Urothelium cell line (cell line): ENCODE data around the gene UGT1A4.

ENCODE experiments used
- DNase-seq: peaks from one replicate; pipeline ENCODE4 v3.0.0; 2011; ENCODE audit warnings: low spot score, mixed read lengths
- FAIRE-seq: peaks from 2 replicates; lab custom pipeline; 2011; peaks lifted over from hg19 to GRCh38; lab: Jason Lieb, UNC

The UGT1A4 gene

DNA sequence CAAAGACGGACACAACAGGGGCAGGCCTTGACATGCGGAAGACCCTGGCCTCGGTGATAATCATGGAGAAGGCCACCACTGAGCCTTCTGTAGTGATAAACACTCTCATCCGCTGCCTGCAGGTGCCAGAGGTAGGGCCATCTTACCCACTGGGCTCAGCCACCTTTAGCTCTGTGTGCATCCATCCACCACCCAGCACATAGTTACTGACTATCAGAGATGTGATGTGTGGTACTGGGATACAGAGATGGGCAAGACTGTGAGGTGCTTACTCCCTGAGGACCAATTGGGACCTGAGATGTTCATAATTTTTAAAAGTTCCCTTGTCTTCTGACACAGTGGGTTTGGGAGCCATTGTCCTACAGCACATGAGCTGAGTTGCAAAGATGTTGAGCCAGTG lies 61.2 kb downstream of the UGT1A4 start:
- DNase-seq = no peak
- FAIRE-seq = no peak

DNA sequence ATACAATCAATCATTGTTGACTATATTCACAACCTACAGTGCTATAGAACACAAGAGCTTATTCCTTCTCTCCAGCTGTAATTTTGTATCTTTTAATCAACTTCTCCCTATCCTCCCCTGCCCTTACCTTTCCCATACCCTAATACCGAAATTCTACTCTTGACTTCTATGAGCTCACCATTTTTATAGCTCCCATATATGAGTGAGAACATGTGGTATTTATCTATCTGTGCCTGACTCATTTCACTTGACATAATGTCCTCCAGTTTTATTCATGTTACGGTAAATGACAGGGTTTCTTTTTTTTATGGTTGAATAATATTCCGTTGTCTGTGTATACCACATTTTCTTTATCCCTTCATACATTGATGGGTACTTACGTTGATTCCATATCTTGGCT lies 62.2 kb downstream of the UGT1A4 start:
- FAIRE-seq (no peak), DNase-seq (no peak)

DNA sequence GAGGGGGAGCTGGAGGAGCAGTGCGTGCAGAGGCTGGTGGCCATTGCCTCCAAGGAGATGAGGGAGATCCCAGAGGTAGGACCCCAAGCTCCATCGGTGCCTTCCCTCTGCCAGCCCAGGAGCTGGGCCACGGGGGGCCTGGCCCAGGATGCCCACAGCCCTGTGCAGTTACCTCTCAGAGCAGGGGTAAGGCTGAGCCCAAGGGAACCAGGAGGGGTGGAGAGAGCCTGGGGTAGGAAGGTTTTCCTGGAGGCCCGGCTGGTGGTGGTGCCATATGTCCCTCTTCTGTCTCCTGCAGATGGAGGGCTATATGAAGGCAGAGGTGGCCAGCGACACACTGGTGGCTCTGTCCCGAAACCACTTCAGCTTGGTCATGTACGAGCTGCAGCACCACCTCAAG lies 71.0 kb downstream of the UGT1A4 start:
- FAIRE-seq (no peak), DNase-seq (no peak)

DNA sequence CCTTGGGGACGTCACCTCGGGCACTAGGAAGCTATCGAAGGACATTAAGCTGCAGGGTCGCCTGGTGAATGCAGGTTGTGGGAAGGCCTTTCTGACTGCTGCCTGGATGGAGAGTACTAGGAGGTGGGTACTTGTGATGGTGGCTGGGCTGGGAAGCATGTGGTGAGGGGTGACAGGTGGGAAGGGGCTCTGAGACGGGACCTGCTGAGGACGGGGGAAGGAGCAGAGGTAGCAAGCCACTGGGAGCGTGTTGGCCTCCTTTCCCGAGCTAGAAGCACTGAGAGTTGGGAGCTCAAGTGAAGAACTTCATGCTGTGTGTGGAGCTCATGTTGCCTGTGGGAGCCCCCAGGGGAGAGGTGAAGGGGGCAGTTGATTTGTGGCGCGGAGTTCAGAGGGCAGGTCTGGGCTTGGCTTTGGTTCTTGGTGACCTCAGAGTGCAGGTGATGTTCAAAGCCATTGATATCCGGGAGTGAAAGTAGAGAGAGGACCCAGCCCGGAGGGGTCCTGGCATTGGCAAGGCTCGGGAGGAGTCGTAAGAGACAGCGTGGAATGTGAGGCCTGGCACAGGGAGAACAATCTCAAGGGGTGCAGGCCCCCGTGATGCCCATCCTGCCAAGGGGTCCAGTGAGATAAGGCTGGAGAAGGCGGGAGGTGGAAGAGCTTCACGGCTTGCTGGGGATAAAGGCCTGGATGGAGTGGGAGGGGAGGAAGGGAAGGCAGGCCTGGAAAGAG lies 72.8 kb downstream of the UGT1A4 start:
- FAIRE-seq (no peak), DNase-seq (no peak)

DNA sequence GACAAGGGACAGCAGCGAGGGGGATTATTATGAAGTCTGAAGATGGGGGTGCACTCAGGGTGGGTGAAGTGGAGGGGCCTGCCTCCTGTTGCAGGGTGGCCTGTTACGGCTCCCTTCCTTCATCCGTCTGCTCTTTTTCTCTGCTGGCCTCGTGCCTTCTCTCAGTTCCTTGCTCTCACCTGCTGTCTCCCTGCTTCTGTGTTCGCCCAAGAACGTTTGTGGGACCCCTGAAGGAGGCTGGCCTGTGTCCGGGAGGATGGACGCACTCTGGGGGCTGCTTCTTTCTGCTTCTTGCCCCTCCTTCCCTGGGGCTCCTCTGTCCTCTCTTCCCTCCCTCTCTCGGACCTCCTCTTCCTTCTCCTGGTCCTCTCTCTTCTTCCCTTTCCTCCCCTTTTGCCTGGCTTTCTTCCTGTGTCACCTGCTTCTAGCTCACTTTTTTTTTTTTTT lies 73.4 kb downstream of the UGT1A4 start:
- DNase-seq (no peak), FAIRE-seq (no peak)

DNA sequence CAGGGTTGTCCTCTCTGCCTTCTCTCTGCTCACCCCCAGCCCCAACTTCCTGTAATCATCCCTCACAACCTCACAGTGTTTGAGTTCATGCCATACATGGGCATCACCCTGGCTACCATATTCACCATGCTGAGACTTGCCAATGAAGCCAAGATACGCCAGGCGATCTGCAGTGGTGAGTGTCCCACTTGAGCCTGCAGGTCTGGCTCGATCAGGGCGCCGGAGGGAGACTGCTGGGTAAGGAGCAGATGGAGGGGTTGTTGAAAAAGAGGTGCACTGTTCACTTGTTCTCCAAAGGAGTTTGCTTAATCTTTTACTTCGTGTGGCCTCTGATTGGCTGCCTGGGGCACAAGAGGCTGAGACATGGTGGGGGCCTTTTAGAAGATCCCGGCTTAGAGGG lies 74.2 kb downstream of the UGT1A4 start:
- FAIRE-seq = no peak
- no peak for DNase-seq

DNA sequence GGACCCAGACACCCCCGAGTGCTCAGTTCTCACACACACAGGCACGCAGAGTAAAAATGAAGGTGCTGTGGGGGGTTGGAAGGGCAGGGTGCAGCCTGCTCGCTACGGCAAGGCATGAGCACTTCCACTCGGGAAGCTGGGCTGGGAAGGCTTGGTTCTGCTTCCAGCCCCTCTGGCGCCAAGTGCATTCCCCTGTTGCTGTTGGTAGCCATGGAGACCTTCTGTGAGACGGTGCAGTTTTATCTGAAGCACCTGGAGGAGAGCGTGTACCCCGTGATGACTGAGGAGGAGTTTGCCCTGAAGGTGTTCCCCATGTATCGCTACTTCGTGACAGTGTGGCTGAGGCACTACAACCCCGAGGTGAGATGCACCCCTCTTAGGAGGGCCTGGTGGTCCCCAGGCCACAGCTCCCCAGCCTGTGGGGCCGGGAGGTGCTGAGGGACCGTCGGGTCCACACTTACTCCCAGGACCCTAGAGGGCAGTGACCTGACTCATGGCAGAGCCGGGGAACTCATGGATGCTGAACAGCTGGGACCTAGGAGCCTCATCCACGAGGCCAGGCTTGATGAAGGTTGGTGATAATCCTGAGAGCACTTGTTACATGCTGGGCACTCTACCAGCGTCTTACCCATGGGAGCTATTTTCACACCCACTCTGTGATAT lies 75.1 kb downstream of the UGT1A4 start:
- FAIRE-seq = no peak
- DNase-seq = no peak

DNA sequence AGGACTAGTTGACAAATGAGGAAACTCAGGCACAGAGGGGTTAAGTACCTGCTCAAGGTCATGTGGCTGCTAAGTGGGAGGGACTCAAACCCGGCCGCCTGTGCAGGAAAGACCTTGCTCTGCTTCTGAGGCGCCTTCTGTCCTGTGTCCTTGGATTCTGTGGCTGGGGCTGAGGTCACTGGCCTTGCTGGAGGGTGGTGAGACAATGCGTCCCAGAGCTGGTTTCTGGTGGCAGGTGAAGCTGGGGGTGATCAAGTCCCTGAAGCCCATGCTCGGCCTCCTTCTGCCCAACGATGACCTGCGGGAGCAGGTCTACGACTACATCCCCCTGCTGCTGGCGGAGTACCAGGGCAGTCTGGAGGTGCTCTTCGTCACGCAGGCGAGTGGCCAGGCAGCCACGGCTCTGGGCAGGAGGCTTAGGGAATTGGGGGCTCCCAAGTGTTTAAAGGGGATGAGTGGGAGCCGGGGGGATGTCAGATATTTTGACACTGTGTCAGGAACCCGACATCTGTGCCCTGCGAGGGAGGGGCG lies 75.7 kb downstream of the UGT1A4 start:
- FAIRE-seq = no peak
- no peak for DNase-seq

DNA sequence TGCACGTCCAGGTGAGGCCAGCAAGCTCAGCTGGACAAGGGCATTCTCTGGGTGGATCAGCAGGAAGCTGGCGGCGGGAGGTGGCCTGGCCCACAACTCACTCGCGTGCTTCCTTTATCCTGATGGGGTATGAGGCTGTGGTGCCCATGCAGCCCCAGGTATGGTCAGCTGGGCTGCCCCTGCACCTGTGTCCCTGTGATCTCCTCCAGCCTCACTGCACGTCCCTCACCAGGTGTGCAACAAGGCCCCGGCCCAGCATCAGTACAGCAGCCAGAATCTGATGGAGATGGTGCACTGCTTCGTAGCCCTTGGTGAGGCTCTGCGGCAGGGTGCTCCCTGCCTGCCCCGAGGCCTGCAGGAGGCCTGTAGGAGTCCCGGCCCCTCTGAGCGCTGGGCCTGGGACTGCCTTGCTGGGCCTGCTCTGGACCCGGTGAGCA lies 77.2 kb downstream of the UGT1A4 start:
- FAIRE-seq = no peak

DNA sequence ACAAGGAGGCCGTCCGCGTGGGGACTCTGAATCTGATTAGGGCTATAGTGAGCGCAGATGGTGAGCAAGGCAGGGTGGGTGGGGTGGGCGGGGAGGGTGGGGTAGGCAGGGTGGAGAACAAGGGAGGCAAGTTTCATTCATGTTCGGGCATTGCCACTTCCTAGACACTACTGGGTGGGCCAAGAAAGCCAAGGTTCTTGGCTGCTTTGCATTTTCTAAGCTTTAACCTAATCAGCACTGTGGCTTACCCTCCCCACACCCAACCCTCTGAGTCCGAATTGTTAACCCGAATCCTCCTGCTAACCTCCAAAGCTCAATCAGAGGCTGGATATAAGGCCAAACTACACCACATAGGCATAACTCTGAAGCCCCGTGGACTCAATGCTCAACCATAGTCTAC lies 77.7 kb downstream of the UGT1A4 start:
- FAIRE-seq = no peak
- no peak for DNase-seq

More for the DNA sequence above, 77.2 kb downstream of the UGT1A4 start:
- no peak for DNase-seq

DNA sequence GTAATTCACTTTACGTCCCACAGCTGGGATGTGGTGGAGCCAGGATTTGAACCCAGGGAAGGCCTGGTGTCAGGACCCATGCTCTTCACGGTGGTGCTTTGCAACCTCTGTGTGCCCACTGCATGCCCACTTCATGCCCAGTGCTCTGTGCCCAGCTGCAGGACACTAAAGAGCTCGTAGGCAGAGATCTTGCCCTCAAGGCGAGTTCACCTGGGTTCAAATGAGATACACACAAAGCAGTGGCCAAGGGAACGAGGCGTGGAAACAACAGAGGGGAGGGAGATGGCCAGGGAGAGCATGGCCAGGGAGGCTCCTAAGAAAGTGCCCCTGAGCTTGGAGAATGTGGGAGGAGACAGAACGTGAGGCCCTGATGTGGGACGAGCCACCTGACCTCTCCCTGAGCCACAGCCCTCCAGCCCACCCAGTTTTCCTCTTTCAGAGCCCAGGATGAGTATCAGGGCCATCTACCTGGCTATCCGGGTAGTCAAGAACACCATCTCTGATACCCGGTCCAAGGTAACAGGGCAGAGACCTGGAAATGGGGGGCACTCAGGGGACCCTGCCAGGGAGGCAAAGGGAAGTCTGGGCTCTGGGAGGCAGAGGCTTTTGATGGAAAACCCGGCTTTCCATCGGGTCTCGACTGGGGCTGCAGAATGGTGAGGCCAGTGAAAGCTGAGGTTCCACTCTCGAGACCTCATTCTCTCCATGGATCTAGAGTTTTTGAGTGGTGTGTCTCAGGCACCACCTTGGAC lies 80.0 kb downstream of the UGT1A4 start:
- DNase-seq (no peak), FAIRE-seq (no peak)

DNA sequence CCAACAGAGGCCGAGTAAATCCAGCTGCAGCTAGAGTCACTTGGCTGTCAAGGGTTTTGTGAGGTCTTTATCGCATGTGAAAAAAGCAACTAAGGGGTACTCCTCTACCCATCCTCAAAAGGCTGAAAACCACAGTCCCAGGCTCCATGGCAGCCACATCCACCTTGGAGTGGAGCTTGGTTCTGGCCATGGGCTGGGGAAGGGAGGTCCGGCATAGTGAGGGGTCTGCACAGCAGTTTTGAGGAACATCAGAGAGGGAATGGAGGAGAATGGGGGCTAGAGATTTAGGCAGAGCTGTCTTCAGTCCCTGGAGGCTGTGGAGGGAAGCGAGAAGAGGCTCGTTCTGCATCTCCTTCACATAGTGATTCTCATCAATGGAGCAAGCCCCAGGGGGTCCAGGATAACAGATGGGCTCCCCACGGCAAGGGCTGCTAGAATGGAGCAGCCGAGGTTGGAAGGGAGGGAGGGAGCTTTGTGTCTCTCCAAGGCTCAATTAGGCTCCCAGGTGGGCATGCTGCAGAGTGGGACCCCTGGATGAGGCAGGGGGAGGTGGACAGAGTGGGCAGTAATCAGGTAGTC lies 80.6 kb downstream of the UGT1A4 start:
- no peak for DNase-seq
- no peak for FAIRE-seq

DNA sequence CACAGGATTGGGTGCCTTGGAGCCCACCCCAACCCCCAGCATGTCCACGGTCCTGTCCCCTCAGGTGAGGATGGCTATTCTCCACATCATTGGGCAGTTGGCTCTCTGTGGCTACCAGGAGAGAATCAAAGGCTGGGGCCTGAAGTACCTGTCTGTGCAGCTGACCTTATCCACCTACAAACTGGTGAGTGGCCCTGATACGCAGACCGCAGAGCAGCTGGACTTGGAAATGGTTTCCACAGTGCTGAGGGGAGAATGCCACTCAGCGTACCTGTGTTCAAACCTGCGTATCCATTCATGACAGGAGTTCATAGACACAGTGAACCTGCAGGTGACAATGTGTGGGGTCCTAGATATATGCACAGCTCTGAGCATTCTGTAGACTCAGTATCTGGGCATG lies 81.2 kb downstream of the UGT1A4 start:
- FAIRE-seq = no peak

DNA sequence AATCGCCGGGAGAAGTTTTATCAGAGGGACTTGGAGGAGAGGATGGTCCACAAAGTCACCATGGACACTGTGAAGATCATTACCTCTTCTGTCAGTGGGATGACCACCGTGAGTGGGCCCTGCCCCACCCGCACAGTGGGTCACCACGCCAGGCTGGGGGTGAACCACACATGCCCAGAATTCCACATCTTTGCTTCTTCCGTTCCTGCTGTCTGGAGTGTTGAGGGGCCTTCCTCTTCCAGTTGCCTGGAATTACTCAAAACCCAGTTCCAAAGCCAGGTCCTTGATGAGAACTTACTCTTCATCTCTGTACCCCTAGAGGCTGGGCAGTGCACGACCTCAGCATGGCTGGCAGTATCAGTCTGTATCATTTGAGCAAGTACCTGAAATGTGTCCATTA lies 81.7 kb downstream of the UGT1A4 start:
- DNase-seq (no peak), FAIRE-seq (no peak)

More for the DNA sequence above, 81.2 kb downstream of the UGT1A4 start:
- no peak for DNase-seq

DNA sequence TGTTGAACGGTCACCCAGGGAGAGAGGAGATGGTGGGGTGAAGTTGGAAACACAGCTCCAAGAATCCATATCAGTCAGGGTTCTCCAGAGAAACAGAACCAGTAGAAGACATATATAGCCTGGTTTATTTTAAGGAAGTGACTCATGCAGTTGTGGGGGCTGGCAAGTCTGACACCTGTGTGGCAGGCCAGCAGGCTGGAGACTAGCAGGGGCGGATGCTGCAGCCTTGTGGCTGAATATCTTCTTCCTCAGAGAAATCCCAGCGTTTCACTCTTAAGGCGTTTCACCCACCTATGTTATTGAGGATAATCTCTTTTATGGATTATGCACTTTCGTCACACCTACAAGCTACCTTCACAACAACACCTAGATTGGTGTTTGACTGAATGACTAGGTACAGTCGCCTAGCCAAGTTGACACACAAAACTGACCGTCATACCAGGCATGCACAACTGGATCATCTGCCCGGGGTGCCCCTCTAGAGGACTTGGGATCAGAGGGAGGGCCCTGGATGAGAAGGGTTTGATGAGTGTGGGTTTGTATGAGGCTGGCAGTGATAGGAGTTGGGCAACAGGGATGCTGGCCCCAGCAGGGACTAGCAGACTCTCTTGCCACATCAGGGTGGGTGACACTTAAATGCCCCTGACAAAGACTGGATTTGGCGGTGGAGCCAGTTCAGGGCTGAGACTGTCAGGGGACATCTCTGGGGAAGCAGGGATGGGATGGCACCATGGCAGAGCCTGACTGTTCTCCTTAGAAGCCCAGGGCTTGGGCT lies 83.0 kb downstream of the UGT1A4 start:
- DNase-seq (peak; percentile 79), FAIRE-seq (no peak)

DNA sequence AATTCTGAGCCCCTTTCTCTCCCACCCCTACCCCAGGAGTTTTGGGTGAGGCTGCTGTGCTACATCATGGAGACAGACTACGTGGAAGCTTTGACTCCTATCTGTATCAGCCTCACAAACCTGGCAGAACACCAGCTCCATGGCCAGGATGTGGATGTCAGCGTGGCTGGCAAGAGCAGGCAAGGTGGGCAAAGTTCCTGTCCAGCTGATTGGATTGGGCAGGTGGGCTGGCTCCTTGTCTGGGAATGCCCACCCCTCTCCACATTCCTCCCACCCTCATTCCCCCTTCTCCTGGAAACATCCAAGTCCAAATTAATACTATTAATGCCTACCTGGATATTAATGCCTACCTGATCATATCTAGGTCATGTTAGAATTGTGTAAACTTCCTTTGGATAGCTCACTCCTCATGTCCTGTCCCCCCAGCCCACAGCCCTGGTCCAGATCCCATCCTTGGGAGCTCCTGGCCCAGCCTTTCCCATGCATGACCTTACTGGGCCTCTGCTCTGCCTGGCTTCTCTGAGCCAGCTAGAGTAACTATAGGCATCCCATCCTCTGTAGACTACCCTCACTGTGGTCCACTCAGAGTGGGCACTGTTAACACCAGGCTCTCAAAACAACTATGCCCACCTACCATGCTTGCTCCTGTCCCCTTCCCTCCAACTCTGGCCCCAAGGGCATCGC lies 83.7 kb downstream of the UGT1A4 start:
- FAIRE-seq (no peak), DNase-seq (no peak)

DNA sequence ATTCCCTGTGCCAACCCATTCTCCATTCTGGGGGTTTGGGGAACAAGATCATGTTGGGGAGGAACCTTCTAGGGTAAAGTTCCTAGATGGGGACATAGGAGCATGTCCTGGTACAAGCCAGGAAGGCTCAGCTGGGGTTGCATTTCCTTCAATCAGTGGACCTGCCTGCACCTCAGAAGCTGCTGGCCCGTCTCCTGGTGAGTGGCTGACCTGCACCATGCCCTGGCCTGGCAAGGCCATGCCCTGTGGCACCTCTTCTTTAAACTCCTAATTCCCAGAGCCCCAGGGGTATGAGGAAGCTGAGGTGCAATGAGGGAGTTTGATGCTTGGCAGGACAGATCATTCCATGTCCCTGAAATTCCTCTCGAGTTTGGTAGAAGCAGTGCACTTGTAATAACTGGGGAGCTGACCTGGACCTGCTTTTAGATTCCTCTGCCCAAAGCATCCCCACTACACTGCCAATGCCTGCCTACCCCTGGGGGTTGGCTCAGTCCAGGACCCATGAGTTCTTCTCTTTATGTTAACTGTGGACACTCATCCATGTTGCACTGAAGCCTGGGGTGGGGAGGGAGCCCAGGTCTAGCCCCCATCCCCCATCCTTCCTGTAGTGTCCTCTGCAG lies 84.9 kb downstream of the UGT1A4 start:
- no peak for FAIRE-seq
- DNase-seq = no peak

DNA sequence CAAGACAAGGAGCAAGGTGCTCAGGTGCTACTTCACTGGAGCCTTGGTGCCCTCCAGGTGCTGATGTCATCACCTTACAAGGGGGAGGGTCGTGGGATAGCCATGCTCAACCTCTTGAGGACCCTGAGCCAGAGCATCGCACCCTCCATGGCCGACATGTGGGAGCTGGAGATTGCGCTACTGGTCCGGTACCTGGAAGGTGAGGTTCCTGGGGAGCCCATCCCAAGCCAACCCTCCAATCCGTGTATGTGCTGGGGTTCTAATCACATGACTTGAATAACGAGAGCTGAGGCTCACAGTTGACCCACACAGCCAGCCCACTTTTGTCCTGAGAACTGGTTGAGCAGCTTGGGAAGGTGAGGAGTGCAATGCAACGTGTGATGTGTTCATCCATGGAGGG lies 85.5 kb downstream of the UGT1A4 start:
- FAIRE-seq (no peak), DNase-seq (no peak)

DNA sequence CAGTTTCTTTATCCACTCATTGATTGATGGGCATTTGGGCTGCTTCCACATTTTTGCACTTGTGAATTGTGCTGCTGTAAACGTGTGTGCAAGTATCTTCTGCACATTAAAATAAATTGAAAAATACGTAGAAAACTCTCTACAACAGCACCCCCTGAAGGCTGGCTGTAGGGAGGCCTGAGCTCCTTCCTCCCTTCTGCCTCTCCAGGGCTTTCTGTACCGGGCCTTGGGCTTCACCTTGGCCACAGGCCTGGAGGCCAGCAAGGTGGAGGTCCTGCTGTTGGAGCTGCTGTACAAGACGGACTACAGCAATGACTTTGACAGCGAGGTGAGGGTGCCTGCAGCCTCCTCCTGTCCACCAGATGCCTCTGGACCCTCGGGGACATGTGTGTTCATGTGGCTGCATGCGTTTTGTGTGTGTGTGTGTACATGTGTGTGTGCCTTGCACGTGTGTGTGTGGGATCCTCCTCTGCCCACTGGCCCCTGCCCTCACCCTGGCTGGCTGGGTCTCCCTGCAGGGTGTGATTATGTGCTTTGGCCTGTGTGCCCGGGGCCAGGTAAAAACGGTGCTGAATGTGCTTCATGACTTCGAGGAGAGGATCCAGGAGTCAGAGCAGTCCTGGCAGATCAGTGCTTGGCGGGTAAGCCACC lies 88.8 kb downstream of the UGT1A4 start:
- DNase-seq (no peak), FAIRE-seq (no peak)
